ENCODE data around the gene HADHB.

Gene HADHB

GRCh38 chr2:26337298-26337697, 92.6 kb downstream of the HADHB start:
- H3K4me3 ChIP-seq (ENCODE audit: low read depth, low read length) = no peak overlapping the region
- no peak for TF ChIP-seq CTCF (IDR thresholded peaks at IDR 0.05; ENCODE audit: low read depth, low read length)
